H9 (cell line): ENCODE results near the gene AFAP1. TPM values are rescaled to one million over a fixed set of nuclear protein-coding genes. Genes with fewer than 3 reads are reported as not detected.

Experiments used
- DNase-seq: peaks from one replicate; pipeline ENCODE4 v3.0.0-alpha.2; 2017
- H2AFZ ChIP-seq: one replicate; pipeline ENCODE4 v1.6.1; 2013; ENCODE audit warnings: mild to moderate bottlenecking, low read length, control low read depth, moderate library complexity
- H2AK5ac ChIP-seq: 2 replicates; pipeline ENCODE4 v1.6.1; 2013; ENCODE audit warnings: low read length, control low read depth, mixed read lengths; ENCODE audit not compliant: insufficient read length
- H2BK120ac ChIP-seq: one replicate; pipeline ENCODE4 v1.6.1; 2013; ENCODE audit warnings: low read depth, mild to moderate bottlenecking, low read length, control low read depth, inconsistent platforms; ENCODE audit not compliant: poor library complexity, severe bottlenecking
- H2BK12ac ChIP-seq: 2 replicates; pipeline ENCODE4 v1.6.1; 2013; ENCODE audit warnings: low read length, control low read depth, mixed read lengths, low read depth; ENCODE audit not compliant: insufficient read length
- H2BK15ac ChIP-seq: 2 replicates; pipeline ENCODE4 v1.6.1; 2013; ENCODE audit warnings: low read depth, low read length, control low read depth
- H2BK20ac ChIP-seq: one replicate; pipeline ENCODE4 v1.6.1; 2013; ENCODE audit warnings: low read depth, mild to moderate bottlenecking, low read length, control low read depth, inconsistent platforms; ENCODE audit not compliant: poor library complexity, severe bottlenecking
- H2BK5ac ChIP-seq: 2 replicates; pipeline ENCODE4 v1.6.1; 2013; ENCODE audit warnings: low read length, control low read depth, mixed read lengths; ENCODE audit not compliant: insufficient read length
- H3K14ac ChIP-seq: 2 replicates; pipeline ENCODE4 v1.6.1; 2013; ENCODE audit warnings: low read length, control low read depth; ENCODE audit not compliant: insufficient read depth
- H3K18ac ChIP-seq: 2 replicates; pipeline ENCODE4 v1.6.1; 2013; ENCODE audit warnings: low read depth, mild to moderate bottlenecking, mixed read lengths, low read length, control low read depth; ENCODE audit not compliant: insufficient read length
- H3K23ac ChIP-seq: 2 replicates; pipeline ENCODE4 v1.6.1; 2013; ENCODE audit warnings: low read length, control low read depth, mixed read lengths, low read depth; ENCODE audit not compliant: insufficient read length
- H3K23me2 ChIP-seq: 2 replicates; pipeline ENCODE4 v1.6.1; 2013; ENCODE audit warnings: low read depth, mild to moderate bottlenecking, mixed read lengths, low read length, control low read depth; ENCODE audit not compliant: insufficient read length, poor library complexity, severe bottlenecking
- H3K27ac ChIP-seq: 2 replicates; pipeline ENCODE4 v1.5.1; 2013; ENCODE audit warnings: low read length, control low read depth, mixed read lengths, low read depth; ENCODE audit not compliant: insufficient read length
- H3K27me3 ChIP-seq: 2 replicates; pipeline ENCODE4 v1.6.1; 2013; ENCODE audit warnings: low read length, control low read depth, inconsistent platforms; ENCODE audit not compliant: insufficient read depth
- H3K4ac ChIP-seq: 2 replicates; pipeline ENCODE4 v1.6.1; 2013; ENCODE audit warnings: low read depth, mild to moderate bottlenecking, control low read depth, inconsistent platforms, low read length, moderate library complexity
- H3K4me1 ChIP-seq: 2 replicates; pipeline ENCODE4 v1.6.1; 2013; ENCODE audit warnings: low read length, control low read depth, inconsistent platforms; ENCODE audit not compliant: insufficient read depth
- H3K4me2 ChIP-seq: 2 replicates; pipeline ENCODE4 v1.6.1; 2013; ENCODE audit warnings: low read length, control low read depth, mixed read lengths; ENCODE audit not compliant: insufficient read length, insufficient read depth
- H3K56ac ChIP-seq: 2 replicates; pipeline ENCODE4 v1.6.1; 2013; ENCODE audit warnings: low read depth, mild to moderate bottlenecking, mixed read lengths, low read length, control low read depth; ENCODE audit not compliant: insufficient read length
- H3K79me1 ChIP-seq: 2 replicates; pipeline ENCODE4 v1.6.1; 2013; ENCODE audit warnings: low read depth, mild to moderate bottlenecking, moderate library complexity, low read length, control low read depth, inconsistent platforms; ENCODE audit not compliant: insufficient read depth, poor library complexity, severe bottlenecking
- H3K79me2 ChIP-seq: 2 replicates; pipeline ENCODE4 v1.6.1; 2013; ENCODE audit warnings: low read length, control low read depth, inconsistent platforms; ENCODE audit not compliant: insufficient read depth
- H3K9ac ChIP-seq: 2 replicates; pipeline ENCODE4 v1.6.1; 2013; ENCODE audit warnings: low read length, control low read depth, mixed read lengths; ENCODE audit not compliant: insufficient read length; ENCODE audit errors: extremely low read depth
- H3K9me3 ChIP-seq: one replicate; pipeline ENCODE4 v1.6.1; 2013; ENCODE audit warnings: low read depth, low read length, inconsistent platforms; ENCODE audit not compliant: control insufficient read depth
- H3T11ph ChIP-seq: one replicate; pipeline ENCODE4 v1.6.1; 2013; ENCODE audit warnings: mild to moderate bottlenecking, low read length, control low read depth, inconsistent platforms
- H4K20me1 ChIP-seq: one replicate; pipeline ENCODE4 v1.6.1; 2013; ENCODE audit not compliant: control insufficient read depth, insufficient read length, insufficient read depth
- H4K5ac ChIP-seq: 2 replicates; pipeline ENCODE4 v1.6.1; 2013; ENCODE audit warnings: low read depth, mild to moderate bottlenecking, mixed read lengths, low read length, control low read depth; ENCODE audit not compliant: insufficient read length
- H4K8ac ChIP-seq: replicated peaks from 2 replicates; pipeline ENCODE4 v1.6.1; 2013; ENCODE audit warnings: low read length, control low read depth, mixed read lengths, low read depth; ENCODE audit not compliant: insufficient read length
- H4K91ac ChIP-seq: 2 replicates; pipeline ENCODE4 v1.6.1; 2013; ENCODE audit warnings: low read depth, mild to moderate bottlenecking, moderate library complexity, mixed read lengths, low read length, control low read depth; ENCODE audit not compliant: insufficient read length
- H3K27ac Mint-ChIP-seq, 3 experiments: 2 replicates in 2 of 3; 3 replicates in 1 of 3; pipeline ENCODE4 v1.8.0; 2020 to 2021; ENCODE audit warnings: mixed read lengths in 3 of 3, mild to moderate bottlenecking in 1 of 3, moderate library complexity in 1 of 3
- H3K27me3 Mint-ChIP-seq: 2 replicates; pipeline ENCODE4 v1.8.0; 2021; ENCODE audit warnings: low read depth, mild to moderate bottlenecking, moderate library complexity, mixed read lengths
- H3K36me3 Mint-ChIP-seq, 3 experiments: 2 replicates in 2 of 3; 3 replicates in 1 of 3; pipeline ENCODE4 v1.8.0; 2020 to 2021; ENCODE audit warnings: low read depth in 3 of 3, mixed read lengths in 3 of 3; ENCODE audit not compliant: insufficient read depth in 1 of 3
- H3K4me1 Mint-ChIP-seq, 2 experiments: 2 replicates each; pipeline ENCODE4 v1.8.0; 2020; ENCODE audit warnings: mixed read lengths in 2 of 2
- H3K4me3 Mint-ChIP-seq, 2 experiments: 2 replicates in 1 of 2; 3 replicates in 1 of 2; pipeline ENCODE4 v1.8.0; 2020 to 2021; ENCODE audit warnings: mild to moderate bottlenecking in 2 of 2, mixed read lengths in 2 of 2, moderate library complexity in 1 of 2
- H3K9me3 Mint-ChIP-seq, 2 experiments: 2 replicates in 1 of 2; 3 replicates in 1 of 2; pipeline ENCODE4 v1.8.0; 2020; ENCODE audit warnings: mild to moderate bottlenecking in 2 of 2, mixed read lengths in 2 of 2, moderate library complexity in 1 of 2
- WGBS: extraction: QIAGEN DNeasy Blood & Tissue Kit; methylation state at CpG from one replicate; pipeline ENCODE4 v1.1.7; 2013; ENCODE audit warnings: missing lambda C conversion rate, low lambda C conversion rate, mixed read lengths; ENCODE audit not compliant: insufficient read length; ENCODE audit errors: extremely low coverage; 5-methylcytosine and 5-hydroxymethylcytosine counted together
- total RNA-seq: library from RNA; stranded (reverse); gene quantifications from 2 replicates; pipeline ENCODE4 v1.2.1, GENCODE V29; 2021
- TF ChIP-seq, protein P1 (sequence below): fragments of 200-600 bp; sonication (generic); conservative IDR thresholded peaks from 3 replicates; pipeline ENCODE4 v1.8.0; 2021; ENCODE audit warnings: antibody characterized with exemption, mild to moderate bottlenecking

The AFAP1 gene
- total RNA-seq, 1 experiment from 2014 or later = 6.5 TPM

DNA sequence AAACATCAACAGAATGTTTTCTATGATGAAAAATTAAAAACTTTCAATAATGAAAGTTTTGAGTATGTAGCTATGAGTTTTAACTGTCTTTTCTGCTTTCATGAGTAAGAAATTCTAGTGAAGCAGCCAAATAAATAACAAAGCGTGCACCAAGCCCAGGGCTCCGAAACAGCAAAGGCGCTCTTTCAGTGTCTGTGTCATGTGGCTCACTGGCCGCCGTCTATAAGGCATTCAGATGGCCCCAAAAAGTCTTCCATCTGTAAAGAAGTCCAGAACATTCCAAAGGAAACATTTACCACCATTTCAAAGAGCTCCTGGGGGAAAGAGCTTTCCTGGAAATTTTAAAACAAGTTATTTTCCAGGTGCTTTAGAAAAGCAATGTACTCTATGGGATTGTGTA lies 139.9 kb downstream of the AFAP1 start:
- H4K20me1 ChIP-seq = no peaks in the 10 kb centered on the region
- H2BK20ac ChIP-seq = no peak overlapping the region
- Mint-ChIP-seq H3K36me3 (peaks cover 22 to 32% (median 30%) of the 10 kb centered on the region in 3 experiments), H3K4me1 (peaks cover 7 to 17% of the 10 kb centered on the region in 2 experiments), H3K4me3 (no peak overlapping the region), H3K9me3 (peaks cover 0 to 2% of the 10 kb centered on the region in 2 experiments; a peak in 2 of 5 replicates), H3K27ac (peak overlapping the region in 1 of 3 experiments; percentile 42; a peak in 1 of 7 replicates), H3K27me3 (no peaks in the 10 kb centered on the region)
- H3K4me2 ChIP-seq = no peak overlapping the region
- no CpG with 5 or more reads among the region's 5 CpGs for WGBS
- H3K23ac ChIP-seq = no peak overlapping the region
- no peak overlapping the region for H2BK120ac ChIP-seq
- H3K23me2 ChIP-seq = no peaks in the 10 kb centered on the region
- H3K4ac ChIP-seq = no peak overlapping the region
- no peak overlapping the region for H3K18ac ChIP-seq
- H3K27me3 ChIP-seq = no peaks in the 10 kb centered on the region
- H4K91ac ChIP-seq = no peak overlapping the region
- H3K79me1 ChIP-seq = no peaks in the 10 kb centered on the region
- H3K14ac ChIP-seq = no peak overlapping the region
- no peak overlapping the region for H2BK12ac ChIP-seq
- no peaks in the 10 kb centered on the region for H3K4me1 ChIP-seq
- no peak overlapping the region for H2AFZ ChIP-seq
- no peaks in the 10 kb centered on the region for H3K79me2 ChIP-seq
- H3K27ac ChIP-seq = no peak overlapping the region
- DNase-seq = no peak
- TF ChIP-seq, protein P1, sequence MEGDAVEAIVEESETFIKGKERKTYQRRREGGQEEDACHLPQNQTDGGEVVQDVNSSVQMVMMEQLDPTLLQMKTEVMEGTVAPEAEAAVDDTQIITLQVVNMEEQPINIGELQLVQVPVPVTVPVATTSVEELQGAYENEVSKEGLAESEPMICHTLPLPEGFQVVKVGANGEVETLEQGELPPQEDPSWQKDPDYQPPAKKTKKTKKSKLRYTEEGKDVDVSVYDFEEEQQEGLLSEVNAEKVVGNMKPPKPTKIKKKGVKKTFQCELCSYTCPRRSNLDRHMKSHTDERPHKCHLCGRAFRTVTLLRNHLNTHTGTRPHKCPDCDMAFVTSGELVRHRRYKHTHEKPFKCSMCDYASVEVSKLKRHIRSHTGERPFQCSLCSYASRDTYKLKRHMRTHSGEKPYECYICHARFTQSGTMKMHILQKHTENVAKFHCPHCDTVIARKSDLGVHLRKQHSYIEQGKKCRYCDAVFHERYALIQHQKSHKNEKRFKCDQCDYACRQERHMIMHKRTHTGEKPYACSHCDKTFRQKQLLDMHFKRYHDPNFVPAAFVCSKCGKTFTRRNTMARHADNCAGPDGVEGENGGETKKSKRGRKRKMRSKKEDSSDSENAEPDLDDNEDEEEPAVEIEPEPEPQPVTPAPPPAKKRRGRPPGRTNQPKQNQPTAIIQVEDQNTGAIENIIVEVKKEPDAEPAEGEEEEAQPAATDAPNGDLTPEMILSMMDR = no peak
- no peak overlapping the region for H2BK5ac ChIP-seq
- no peak overlapping the region for H3T11ph ChIP-seq
- no peaks in the 10 kb centered on the region for H3K9me3 ChIP-seq
- no peak overlapping the region for H3K56ac ChIP-seq
- H4K5ac ChIP-seq = no peak overlapping the region
- H4K8ac ChIP-seq = no peak overlapping the region
- no peak overlapping the region for H2AK5ac ChIP-seq
- H3K9ac ChIP-seq = no peak overlapping the region
- no peak overlapping the region for H2BK15ac ChIP-seq
